Breast epithelium (tissue), 4 donors: ENCODE data around the gene HOXC5. TPM values are rescaled to one million over a fixed set of nuclear protein-coding genes. Genes with fewer than 3 reads are reported as not detected.
A peak's percentile ranks its signal among the peaks of the same experiment; 100 is the strongest.

Experiments used
- DNase-seq, 2 donors: peaks; one replicate each; pipeline ENCODE4 v3.0.0-alpha.2; 2019; ENCODE audit warnings: low spot score in 2 of 2
- H3K27ac ChIP-seq, 2 donors: fragments of 200-600 bp; sonication (generic) in 1 of 2; one replicate each; pipeline ENCODE4 v1.5.1; 2016 to 2019; ENCODE audit warnings: mild to moderate bottlenecking in 1 of 2
- H3K27me3 ChIP-seq, 2 donors: fragments of 200-600 bp; sonication (generic) in 1 of 2; one replicate each; pipeline versions ENCODE4 v1.5.1 to v1.6.0; 2017 to 2019; ENCODE audit warnings: control low read depth in 1 of 2, mild to moderate bottlenecking in 1 of 2
- H3K36me3 ChIP-seq: fragments of 200-600 bp; one replicate; pipeline ENCODE4 v1.5.1; 2019
- H3K4me1 ChIP-seq, 2 donors: fragments of 200-600 bp; sonication (generic); one replicate each; pipeline ENCODE4 v1.5.1; 2016 to 2019; ENCODE audit warnings: control low read depth in 1 of 2
- H3K4me3 ChIP-seq, 3 donors: fragments of 200-600 bp; sonication (generic); 1 replicate in 2 of 3; 2 replicates in 1 of 3; pipeline ENCODE4 v1.5.1; 2016 to 2019; ENCODE audit warnings: mild to moderate bottlenecking in 3 of 3, moderate library complexity in 2 of 3
- H3K9me3 ChIP-seq, 2 donors: fragments of 200-600 bp; sonication (generic) in 1 of 2; one replicate each; pipeline ENCODE4 v1.5.1; 2016 to 2019; ENCODE audit warnings: control low read depth in 1 of 2
- CTCF ChIP-seq, 3 donors: fragments of 450-650 bp; IDR thresholded peaks; one replicate each; pipeline ENCODE4 v1.5.1; 2016 to 2017; ENCODE audit warnings: antibody characterized with exemption in 3 of 3, mild to moderate bottlenecking in 3 of 3, moderate library complexity in 3 of 3
- POLR2A ChIP-seq: fragments of 450-650 bp; IDR thresholded peaks from one replicate; pipeline ENCODE4 v1.6.1; 2016; ENCODE audit warnings: antibody characterized with exemption, mild to moderate bottlenecking, moderate library complexity
- POLR2AphosphoS5 ChIP-seq, 3 donors: sonication (generic); formaldehyde crosslinking; IDR thresholded peaks; one replicate each; pipeline ENCODE4 v1.6.1; 2017; ENCODE audit warnings: antibody characterized with exemption in 3 of 3
- intact Hi-C: fragments of 100-400 bp; cut with DNase I; formaldehyde crosslinking; loops from one replicate; pipeline ENCODE4 v1.15.1; 2023; ENCODE audit warnings: low total_unique reads
- total RNA-seq, 3 donors: library from RNA; depleted of rRNA; stranded (reverse); fragments of >200 nt; gene quantifications; one replicate each; pipeline ENCODE4 v1.1.0, GENCODE V29; 2016

The HOXC5 gene
- total RNA-seq, 3 donors from 2014 or later: 0.73 to 0.98 (median 0.96) TPM

GRCh38 chr12:54082397-54082892 is 49.6 kb downstream of the HOXC5 start:
- Histone ChIP-seq H3K4me1 (no peaks in the 10 kb centered on the region), H3K36me3 (no peaks in the 10 kb centered on the region), H3K4me3 (peak overlapping the region in 2 of 3 donors; percentile 38 to 59), H3K27me3 (no peaks in the 10 kb centered on the region), H3K9me3 (no peaks in the 10 kb centered on the region), H3K27ac (peak overlapping the region; percentile 45 to 91)
- intact Hi-C loops: no loop called here
- no peak for DNase-seq
- TF ChIP-seq POLR2AphosphoS5 (IDR thresholded peaks at IDR 0.05): no peak
- no peak for TF ChIP-seq POLR2A
- no peak for TF ChIP-seq CTCF (IDR thresholded peaks at IDR 0.05)

Other genes starting within 250 kb of the HOXC5 start
- gene HOXC13, start 94.2 kb upstream of the HOXC5 start, total RNA-seq: 1 to 10 TPM in 1 of 3 donors, under 1 TPM in 1, not detected in 1; 0.98 to 1.0 TPM
- gene HOXC12, start 78.1 kb upstream of the HOXC5 start, total RNA-seq: under 1 TPM in 1 of 3 donors, not detected in 2; 0.15 TPM
- gene HOXC11, start 59.9 kb upstream of the HOXC5 start, total RNA-seq: under 1 TPM in 1 of 3 donors, not detected in 2; 0.29 TPM
- gene HOTAIR, start 58.1 kb upstream of the HOXC5 start, total RNA-seq: 1 to 10 TPM in 1 of 3 donors, under 1 TPM in 1, not detected in 1; 0.73 to 1.3 TPM
- gene HOXC10, start 47.9 kb upstream of the HOXC5 start, total RNA-seq: 10 to 100 TPM in 1 of 3 donors, 1 to 10 TPM in 2; 2.0 to 10.9 (median 4.3) TPM
- gene HOXC9, start 32.9 kb upstream of the HOXC5 start, total RNA-seq: 10 to 100 TPM in 1 of 3 donors, 1 to 10 TPM in 2; 3.8 to 16.8 (median 4.6) TPM
- gene HOXC8, start 24.1 kb upstream of the HOXC5 start, total RNA-seq: 1 to 10 TPM in 2 of 3 donors, under 1 TPM in 1; 0.73 to 5.4 (median 2.0) TPM
- gene HOXC6, start 4.6 kb upstream of the HOXC5 start, total RNA-seq: 1 to 10 TPM; 3.3 to 4.1 (median 4.0) TPM
- 1 to 10 TPM; 1.8 to 2.3 (median 1.9) TPM for gene HOXC4, start 20.8 kb downstream of the HOXC5 start, total RNA-seq
- gene SMUG1, start 155.9 kb downstream of the HOXC5 start, total RNA-seq: 10 to 100 TPM; 29.6 to 55.4 (median 46.4) TPM
- gene CBX5, start 247.1 kb downstream of the HOXC5 start, total RNA-seq: 10 to 100 TPM; 22.4 to 45.8 (median 31.8) TPM
- gene HNRNPA1, start 247.7 kb downstream of the HOXC5 start, total RNA-seq: 100 to 1,000 TPM; 387 to 571 (median 477) TPM